Activated T-helper 9 cell treated with anti-CD3 and anti-CD28 coated beads, Interleukin-2, amount 50 U/mL, for 16 hours (primary cell): Measurements from ENCODE around the gene RGS6.

Experiments used
- DNase-seq: peaks from one replicate; pipeline ENCODE4 v3.0.0-alpha.2; 2020; ENCODE audit warnings: low read depth

Gene RGS6

GRCh38 chr14:72527591-72527990 is 595.4 kb downstream of the RGS6 start:
- no peak for DNase-seq

DNA sequence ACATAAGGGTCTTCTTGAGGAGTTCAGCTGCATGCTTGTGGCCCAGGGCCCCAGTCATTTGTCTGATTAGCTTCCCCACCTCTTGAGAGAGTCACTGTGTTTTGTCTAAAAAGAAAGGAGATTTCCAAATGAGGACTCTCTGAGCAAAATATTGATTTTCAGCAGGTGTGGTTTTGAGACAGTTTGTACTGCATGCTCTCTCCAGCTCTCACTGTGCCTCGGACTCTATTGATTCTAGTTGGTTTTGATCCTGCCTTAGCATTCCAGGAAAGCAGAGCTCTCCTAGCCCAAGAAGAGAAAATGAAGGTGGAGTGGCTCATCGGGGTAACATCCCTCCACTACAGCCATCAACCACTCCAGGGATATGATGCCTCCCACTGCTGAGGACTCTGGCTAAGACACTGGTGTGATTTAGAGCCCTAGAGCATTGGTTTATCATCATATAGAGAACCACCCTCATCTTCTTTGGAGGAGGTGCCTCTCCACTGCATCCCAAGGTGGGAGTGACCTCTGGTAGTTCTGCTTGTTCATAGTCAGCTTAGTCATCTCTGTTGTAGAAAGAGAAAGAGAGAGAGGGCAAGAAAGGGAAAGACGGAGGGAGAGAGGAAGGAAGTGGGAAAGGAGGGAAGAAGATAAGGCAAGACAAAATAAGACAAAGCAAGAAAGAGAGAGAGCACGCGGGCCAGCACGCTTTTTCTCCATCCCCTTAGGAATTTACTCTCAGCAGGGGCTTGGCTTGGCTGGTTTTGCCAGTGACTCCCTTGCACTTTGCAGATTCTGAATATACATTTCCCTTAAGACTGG is 596.0 kb downstream of the RGS6 start:
- no peak for DNase-seq

- no peak for DNase-seq
These were observed 596.6 kb downstream of the RGS6 start for GRCh38 chr14:72528863-72529175.

DNA sequence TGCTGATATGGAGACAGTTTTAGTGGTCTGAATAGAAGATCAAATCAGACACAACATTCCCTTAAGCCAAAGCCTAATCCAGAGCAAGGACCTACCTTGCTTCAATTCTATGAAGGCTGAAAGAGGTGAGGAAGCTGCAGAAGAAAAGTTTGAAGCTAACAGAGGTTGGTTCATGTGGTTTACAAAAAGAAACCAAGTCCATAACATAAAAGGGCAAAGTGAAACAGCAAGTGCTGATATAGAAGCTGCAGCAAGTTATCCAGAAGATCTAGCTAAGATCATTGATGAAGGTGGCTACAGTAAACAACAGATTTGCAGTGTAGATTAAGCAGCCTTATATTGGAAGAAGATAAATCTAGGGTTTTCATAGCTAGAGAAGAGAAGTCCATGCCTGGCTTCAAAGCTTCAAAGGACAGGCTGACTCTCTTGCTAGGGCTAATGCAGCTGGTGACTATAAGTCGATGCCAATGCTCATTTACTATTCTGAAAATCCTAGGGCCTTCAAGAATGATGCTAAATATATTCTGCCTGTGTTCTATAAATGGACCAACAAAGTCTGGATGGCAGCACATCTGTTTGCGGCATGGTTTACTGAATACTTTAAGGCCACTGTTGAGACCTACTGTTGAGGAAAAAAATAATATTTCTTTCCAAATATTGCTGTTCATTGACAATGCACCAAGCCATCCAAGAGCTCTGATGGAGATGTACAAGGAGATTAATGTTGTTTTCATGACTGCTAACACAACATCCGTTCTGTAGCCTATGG is 600.6 kb downstream of the RGS6 start:
- no peak for DNase-seq

- DNase-seq: no peak
These were observed 603.3 kb downstream of the RGS6 start for GRCh38 chr14:72535485-72535884.

DNA sequence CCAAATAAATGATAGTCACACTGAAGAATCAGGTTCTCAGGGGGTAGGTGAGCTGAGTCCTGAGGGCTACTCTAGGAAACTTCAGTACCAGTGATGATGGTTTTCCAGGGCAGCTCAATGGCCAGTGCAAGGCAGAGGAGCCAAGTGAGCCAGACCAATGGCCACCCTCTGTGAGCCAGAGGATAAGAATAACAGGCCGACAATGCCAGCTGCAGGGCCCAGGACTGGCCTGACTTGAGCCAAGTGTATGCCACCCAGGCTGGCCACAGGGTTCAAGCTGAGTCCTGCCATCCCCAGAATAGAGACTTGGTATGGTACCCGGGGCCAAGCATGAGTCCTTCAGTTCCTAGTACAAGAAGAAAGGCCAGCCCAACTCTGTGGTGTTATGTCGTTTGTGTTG is 606.2 kb downstream of the RGS6 start:
- DNase-seq: no peak

- no peak for DNase-seq
These were observed 607.6 kb downstream of the RGS6 start for GRCh38 chr14:72539661-72540315.

DNA sequence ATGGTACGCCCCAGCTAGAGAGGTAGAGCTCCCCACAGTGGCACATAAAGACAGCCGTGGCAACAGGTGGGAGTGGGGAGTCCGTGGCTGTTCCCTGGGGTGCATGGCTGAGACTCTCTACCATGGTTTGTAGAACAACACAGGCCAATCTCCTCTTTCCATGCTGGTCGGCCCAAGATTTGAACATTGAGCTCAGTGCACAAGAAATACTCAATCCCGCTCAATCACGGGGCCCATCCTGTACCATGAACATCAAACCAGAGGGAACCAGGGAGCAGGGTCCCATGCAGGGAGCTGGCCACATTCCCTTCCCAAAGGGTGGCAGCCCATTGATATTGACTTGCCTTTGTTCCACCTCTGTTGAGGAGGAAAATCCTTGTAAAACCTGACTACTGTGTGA is 608.6 kb downstream of the RGS6 start:
- DNase-seq: no peak

DNA sequence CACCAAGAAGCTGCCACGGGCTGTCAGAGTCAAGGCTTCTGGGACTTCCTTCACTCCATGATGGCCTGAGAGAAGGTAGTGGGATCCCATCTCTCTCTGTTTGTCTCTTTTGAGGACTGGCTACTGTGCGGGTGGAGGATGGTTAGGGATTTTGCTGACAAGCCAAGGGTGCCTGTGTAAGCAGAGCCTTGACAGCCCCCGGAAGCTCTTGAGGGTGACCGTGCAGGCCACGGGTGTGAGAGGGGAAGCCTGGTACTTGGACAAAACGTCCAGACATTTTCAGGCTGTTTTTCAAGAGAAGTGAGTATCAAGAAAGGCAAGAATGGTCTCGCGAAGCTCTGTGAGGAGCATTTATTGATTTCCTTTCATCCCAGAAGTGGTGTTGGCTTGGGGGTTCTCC is 609.3 kb downstream of the RGS6 start:
- DNase-seq: no peak

DNA sequence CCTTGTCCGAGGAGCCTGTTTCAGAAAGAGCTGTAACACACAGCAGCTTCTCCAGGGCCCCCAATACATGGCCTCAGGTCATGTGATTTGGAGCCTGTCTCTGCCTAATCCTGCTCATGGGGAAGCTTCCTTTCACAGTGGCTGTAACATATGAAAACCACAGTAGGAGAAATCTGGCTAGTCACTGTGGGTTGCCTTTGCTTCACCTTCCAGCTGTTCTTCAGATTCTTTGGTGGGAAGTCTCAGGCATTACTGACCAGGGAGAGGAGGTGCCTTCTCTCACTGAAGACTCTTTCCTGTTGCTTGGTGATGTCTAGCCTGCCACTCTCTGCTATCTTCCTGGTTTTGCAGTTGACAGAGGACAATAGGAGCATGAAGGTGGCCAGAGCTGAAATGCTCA is 611.1 kb downstream of the RGS6 start:
- no peak for DNase-seq

- no peak for DNase-seq
These were observed 612.6 kb downstream of the RGS6 start for GRCh38 chr14:72544615-72545387.

DNA sequence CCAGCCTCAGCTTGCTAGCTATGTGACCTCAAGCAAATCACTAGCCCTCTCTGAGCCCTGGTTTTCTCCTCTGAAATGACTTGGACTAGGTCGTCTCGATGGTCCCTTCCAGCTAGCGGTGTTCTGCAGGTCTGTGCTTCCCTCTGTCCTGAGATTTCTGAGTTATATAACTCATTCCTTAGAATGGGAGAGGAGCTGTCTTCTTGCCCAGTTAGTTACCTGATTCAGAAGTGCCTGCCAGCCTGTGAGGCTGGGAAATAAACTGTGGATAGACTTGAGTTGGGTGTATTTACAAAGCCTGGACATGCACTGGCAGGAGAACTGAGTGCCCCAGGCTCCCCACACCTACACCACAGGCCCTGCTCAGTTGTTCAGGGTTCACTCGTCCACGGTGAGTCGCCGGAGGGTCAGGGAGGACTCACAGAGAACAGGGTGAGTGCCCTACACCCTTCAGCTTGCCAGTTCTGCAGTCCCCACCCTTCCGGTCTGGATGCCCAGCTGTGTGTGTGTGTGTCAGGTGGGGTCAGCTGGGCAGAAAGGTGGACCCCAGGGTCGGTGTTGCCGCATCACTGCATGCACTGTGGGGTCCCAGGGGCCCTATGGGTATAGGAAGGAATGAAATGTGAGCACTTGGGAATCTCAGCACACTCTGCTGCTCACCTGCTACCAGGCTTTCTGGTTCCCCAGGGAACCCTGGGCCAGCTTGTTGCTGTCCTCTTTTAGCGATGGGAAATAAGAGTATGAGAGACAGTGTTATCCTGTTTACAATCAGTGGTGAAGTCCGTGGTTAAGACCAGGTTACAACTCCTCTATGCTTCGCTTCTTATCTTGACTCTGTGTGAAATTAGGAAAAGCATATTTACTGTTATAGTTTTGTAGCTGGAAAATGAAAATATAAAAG is 613.4 kb downstream of the RGS6 start:
- no peak for DNase-seq

DNA sequence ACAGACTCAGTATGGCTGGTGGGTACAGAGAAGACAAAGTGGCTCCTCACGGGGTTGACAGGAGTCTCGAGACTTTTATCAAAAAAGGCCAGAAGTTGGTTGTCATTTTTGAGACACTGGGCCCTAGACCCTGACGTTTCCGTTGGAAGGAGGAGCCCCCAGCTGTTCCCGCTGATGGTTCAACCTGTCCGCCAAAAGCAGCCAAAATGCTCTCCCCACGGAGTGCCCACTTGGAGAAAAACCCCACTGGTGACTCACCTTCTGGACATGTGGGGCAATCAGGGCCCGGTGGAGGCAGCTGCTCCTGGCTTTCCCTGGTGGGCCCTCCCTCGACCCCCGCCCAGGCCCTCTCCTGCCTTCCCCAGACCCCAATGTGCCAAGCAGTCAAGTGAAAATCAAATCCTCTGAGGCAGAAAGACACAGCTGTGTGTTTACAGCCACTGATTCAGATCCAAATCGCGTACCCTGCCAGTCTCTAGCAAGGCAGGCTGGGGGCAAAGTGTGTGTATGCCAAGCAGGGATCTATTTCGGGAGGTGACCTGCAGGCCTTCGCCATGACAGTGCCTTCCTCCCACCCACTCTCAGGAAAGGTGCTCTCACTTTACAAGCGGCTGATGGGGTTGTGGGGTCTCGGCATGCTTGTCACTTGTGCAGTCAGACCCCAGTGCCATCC is 614.3 kb downstream of the RGS6 start:
- DNase-seq: no peak

GRCh38 chr14:72547999-72548398 is 615.8 kb downstream of the RGS6 start:
- no peak for DNase-seq

- DNase-seq: no peak
These were observed 616.8 kb downstream of the RGS6 start for GRCh38 chr14:72549026-72549425.

DNA sequence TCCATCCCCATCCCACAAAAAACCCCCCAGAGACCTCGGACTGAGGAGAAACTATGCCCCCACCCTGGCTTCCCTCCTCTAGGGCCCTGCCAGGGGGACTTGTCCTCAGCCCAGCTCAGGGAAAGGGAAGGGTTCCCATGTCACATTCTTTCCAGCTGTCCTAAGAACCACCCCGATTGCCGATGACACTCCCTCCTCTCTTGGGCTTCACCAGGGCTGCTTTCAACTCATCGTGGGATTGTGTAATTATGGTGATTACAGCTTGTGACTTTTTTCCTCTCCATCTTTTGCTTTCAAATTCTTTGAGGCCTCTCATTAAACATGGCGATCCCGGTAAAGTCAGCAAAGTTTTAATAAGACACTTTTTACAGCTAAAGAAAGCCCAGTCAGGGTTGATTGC is 617.6 kb downstream of the RGS6 start:
- no peak for DNase-seq

DNA sequence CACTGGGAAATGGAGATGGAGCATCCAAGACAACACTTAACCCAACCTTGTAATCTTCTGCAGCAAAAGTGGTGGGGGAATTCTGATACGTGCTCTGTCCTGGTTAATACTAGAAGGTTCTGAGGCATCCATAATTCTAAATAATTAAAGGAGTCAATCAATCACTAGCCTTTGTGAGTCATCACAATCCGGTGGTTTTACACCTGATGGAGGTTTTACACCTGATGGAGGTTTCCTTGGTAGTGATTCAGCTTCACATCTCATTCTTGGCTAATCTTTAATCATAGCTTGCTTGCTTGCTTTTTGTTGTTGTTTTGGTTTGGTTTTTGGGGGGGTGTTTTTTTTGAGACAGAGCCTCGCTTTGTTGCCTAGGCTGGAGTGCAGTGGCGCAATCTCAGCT is 618.3 kb downstream of the RGS6 start:
- no peak for DNase-seq

DNA sequence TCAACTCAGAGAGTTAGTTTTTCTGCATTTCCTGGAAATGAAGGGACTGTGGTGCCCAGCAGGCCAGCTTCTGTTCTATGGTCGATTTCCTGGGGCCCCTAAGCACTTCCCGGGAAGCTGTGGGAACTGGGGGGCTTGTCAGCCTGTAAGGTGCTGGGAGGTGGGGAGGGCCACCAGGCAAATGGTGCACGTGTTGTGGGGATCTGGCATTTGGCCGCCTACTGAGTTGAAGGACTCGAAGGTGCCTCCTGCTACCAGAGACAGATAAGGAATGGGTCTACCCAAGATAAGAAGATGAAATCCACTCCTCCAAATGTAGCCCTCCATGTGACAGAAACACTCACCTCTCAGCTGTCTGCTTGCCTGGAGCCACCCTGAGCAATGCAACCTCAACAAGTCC is 620.0 kb downstream of the RGS6 start:
- no peak for DNase-seq

DNA sequence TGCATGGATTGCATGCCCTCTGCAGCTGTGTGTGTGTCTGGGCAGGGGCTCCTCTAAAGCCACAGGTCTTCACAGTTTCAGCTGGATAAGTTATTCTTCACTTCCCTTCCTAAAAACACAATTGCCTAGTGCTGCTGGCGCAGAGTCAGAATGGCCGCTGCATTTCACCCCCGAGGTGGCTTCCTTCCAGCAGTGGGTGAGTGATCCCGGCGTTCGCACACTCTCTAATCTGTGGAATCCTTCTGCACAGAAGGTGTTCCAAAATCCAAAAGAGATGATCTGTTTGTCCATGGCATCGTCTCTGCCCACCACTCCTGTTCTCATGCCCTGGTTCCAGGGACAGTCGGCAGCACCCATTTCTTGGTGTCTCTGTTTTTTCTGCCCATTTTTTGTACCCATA is 620.9 kb downstream of the RGS6 start:
- DNase-seq: no peak

- DNase-seq: no peak
These were observed 621.4 kb downstream of the RGS6 start for GRCh38 chr14:72553656-72554055.

DNA sequence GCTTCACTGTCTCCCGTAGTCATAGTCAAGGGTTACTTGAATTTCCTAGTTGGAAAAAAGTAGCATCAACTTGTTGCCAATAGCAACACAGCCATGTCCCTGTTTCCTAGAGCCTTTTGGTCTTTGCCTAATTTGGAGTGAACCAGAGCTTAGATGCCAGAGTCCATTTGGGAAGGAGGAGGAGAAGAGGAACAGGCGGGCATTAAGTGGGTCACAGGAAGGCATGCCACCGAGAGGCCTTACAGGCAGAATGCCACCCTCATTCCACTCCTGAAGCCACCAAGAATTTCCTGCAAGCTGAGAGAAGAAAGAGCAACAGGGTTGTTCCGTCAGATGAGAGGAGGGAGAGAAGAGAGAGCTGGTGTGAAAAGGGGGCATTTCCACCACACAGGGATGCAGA is 622.2 kb downstream of the RGS6 start:
- DNase-seq: no peak
